Measurements from ENCODE around the gene ATG13. TPM values are rescaled to one million over a fixed set of nuclear protein-coding genes. Genes with fewer than 3 reads are reported as not detected.
"Not testable (repeated sequence)": the region's sequence is repeated elsewhere in the genome, so short reads cannot be mapped to it uniquely, and the experiment has no call there.

The ATG13 gene
- total RNA-seq, 2 experiments from 2014 or later = 95.7 to 102 TPM

DNA sequence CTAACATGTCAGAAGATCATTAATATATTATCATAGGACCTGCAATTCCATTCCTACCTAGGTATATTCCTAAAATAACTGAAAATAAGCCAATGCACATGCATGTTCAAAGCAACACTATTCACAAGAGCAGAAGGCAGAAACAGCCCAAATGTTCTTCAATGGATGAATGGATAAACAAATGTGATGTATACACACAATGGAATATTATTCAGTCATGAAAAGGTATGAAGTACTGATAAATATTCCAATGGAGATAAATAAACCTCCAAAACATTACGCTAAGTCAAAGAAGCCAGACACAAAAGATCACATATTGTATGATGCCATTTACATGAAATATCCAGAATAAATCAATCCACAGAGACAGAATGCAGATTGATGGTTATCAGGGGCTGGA lies 40.3 kb upstream of the ATG13 start:
- no peaks in the 10 kb centered on the region for H3K9me3 ChIP-seq (ENCODE audit: control insufficient read depth in 1 of 2, insufficient read depth in 1 of 2, low read length in 2 of 2)
- ATAC-seq (ENCODE audit: poor library complexity) (no peak), DNase-seq (no peak)
- ChIA-PET CTCF (no interaction called here), POLR2A (no interaction called here)
- H3K27me3 Mint-ChIP-seq = no peaks in the 10 kb centered on the region
- peaks cover 47% of the 10 kb centered on the region for H3K4me1 Mint-ChIP-seq (ENCODE audit: low read depth)
- no peaks in the 10 kb centered on the region for H3K27me3 ChIP-seq (ENCODE audit: control insufficient read depth in 1 of 2, insufficient read depth in 2 of 2, low read length in 2 of 2)
- intact Hi-C loops (cut with DNase I, micrococcal nuclease) = no loop called here
- no peak overlapping the region for H3K4me3 ChIP-seq (ENCODE audit: low read length)
- H3K27ac ChIP-seq (ENCODE audit: low read depth in 1 of 2, low read length in 2 of 2) = no peak overlapping the region
- no peak for TF ChIP-seq CTCF (IDR thresholded peaks at IDR 0.05)
- no peak overlapping the region for H3K4me3 Mint-ChIP-seq
- H3K27ac Mint-ChIP-seq = no peak overlapping the region
- H3K36me3 Mint-ChIP-seq (ENCODE audit: low read depth) = peaks cover 44% of the 10 kb centered on the region
- no peaks in the 10 kb centered on the region for H3K36me3 ChIP-seq (ENCODE audit: insufficient read depth, low read length)
- H3K4me1 ChIP-seq (ENCODE audit: insufficient read depth, low read length) = peaks cover 3% of the 10 kb centered on the region
- peaks cover 4% of the 10 kb centered on the region for H3K9me3 Mint-ChIP-seq

DNA sequence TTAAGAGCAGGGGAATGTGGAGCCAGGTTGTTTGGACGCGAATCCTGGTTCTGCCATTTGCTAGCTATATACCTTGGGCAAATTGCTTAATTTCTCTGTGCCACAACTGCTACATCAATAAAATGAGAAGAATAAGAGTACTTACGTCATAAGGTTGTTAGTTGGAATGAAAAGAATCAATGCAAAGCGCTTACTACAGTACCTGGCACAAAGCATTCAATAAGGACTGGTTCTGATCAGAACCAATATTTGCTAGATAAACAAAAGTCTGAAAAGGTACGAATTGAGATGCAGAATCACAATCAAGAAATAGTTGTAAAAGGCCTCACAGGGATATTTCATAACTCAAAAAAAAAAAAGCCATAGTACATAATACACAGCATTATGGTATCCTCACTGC lies 34.8 kb upstream of the ATG13 start:
- H3K27ac ChIP-seq (ENCODE audit: low read depth in 1 of 2, low read length in 2 of 2) = no peak overlapping the region
- H3K4me1 ChIP-seq (ENCODE audit: insufficient read depth, low read length) = peaks cover 3% of the 10 kb centered on the region
- intact Hi-C loops (cut with DNase I, micrococcal nuclease) = no loop called here
- H3K27me3 ChIP-seq (ENCODE audit: control insufficient read depth in 1 of 2, insufficient read depth in 2 of 2, low read length in 2 of 2) = no peaks in the 10 kb centered on the region
- no peaks in the 10 kb centered on the region for H3K9me3 ChIP-seq (ENCODE audit: control insufficient read depth in 1 of 2, insufficient read depth in 1 of 2, low read length in 2 of 2)
- ChIA-PET CTCF (no interaction called here), POLR2A (no interaction called here)
- H3K36me3 Mint-ChIP-seq (ENCODE audit: low read depth) = peaks cover 35% of the 10 kb centered on the region
- no peak overlapping the region for H3K4me3 ChIP-seq (ENCODE audit: low read length)
- no peak for DNase-seq
- H3K4me1 Mint-ChIP-seq (ENCODE audit: low read depth) = peaks cover 42% of the 10 kb centered on the region
- peaks cover 4% of the 10 kb centered on the region for H3K36me3 ChIP-seq (ENCODE audit: insufficient read depth, low read length)
- H3K9me3 Mint-ChIP-seq = no peaks in the 10 kb centered on the region
- no peak for ATAC-seq (ENCODE audit: poor library complexity)
- no peak overlapping the region for H3K4me3 Mint-ChIP-seq
- H3K27ac Mint-ChIP-seq = no peak overlapping the region
- no peak for TF ChIP-seq CTCF (IDR thresholded peaks at IDR 0.05)
- H3K27me3 Mint-ChIP-seq = no peaks in the 10 kb centered on the region

GRCh38 chr11:46583513-46583912 lies 33.8 kb upstream of the ATG13 start:
- H3K9me3 ChIP-seq (ENCODE audit: control insufficient read depth in 1 of 2, insufficient read depth in 1 of 2, low read length in 2 of 2); DNase-seq; H3K27ac ChIP-seq (ENCODE audit: low read depth in 1 of 2, low read length in 2 of 2); intact Hi-C loops (cut with DNase I, micrococcal nuclease); H3K27me3 ChIP-seq (ENCODE audit: control insufficient read depth in 1 of 2, insufficient read depth in 2 of 2, low read length in 2 of 2); H3K4me3 Mint-ChIP-seq; H3K36me3 ChIP-seq (ENCODE audit: insufficient read depth, low read length); H3K27me3 Mint-ChIP-seq; POLR2A ChIA-PET; CTCF ChIA-PET; H3K4me3 ChIP-seq (ENCODE audit: low read length); ATAC-seq (ENCODE audit: poor library complexity); H3K9me3 Mint-ChIP-seq; H3K27ac Mint-ChIP-seq; H3K4me1 ChIP-seq (ENCODE audit: insufficient read depth, low read length): not testable (repeated sequence)
- Mint-ChIP-seq H3K4me1 (ENCODE audit: low read depth) (peaks cover 48% of the 10 kb centered on the region), H3K36me3 (ENCODE audit: low read depth) (peaks cover 40% of the 10 kb centered on the region)

DNA sequence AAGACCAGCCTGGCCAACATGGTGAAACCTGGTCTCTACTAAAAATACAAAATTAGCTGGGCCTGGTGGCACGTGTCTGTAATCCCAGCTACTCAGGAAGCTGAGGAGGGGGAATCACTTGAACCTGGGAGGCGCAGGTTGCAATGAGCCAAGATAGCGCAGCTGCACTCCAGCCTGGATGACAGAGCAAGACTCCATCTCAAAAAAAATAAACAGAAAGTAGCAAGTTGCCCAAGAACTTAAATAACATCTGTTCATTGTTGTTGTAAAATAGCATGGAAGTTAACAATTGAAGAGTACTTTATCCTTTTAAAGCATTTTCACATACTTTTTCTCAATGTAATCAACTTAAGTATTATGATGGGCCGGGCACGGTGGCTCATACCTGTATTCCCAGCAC lies 29.2 kb upstream of the ATG13 start:
- CTCF ChIA-PET = no interaction called here
- intact Hi-C loops (cut with DNase I, micrococcal nuclease) = no loop called here
- POLR2A ChIA-PET = interaction anchor here (0.7 kb wide), 1 partner anchor 18 kb away, joined by 4 read pairs; no protein-coding TSS in a partner anchor
- Histone ChIP-seq H3K4me1 (ENCODE audit: insufficient read depth, low read length) (peaks cover 30% of the 10 kb centered on the region), H3K27ac (ENCODE audit: low read depth in 1 of 2, low read length in 2 of 2) (no peak overlapping the region), H3K36me3 (ENCODE audit: insufficient read depth, low read length) (peaks cover 7% of the 10 kb centered on the region), H3K4me3 (ENCODE audit: low read length) (no peak overlapping the region), H3K9me3 (ENCODE audit: control insufficient read depth in 1 of 2, insufficient read depth in 1 of 2, low read length in 2 of 2) (no peaks in the 10 kb centered on the region), H3K27me3 (ENCODE audit: control insufficient read depth in 1 of 2, insufficient read depth in 2 of 2, low read length in 2 of 2) (no peaks in the 10 kb centered on the region)
- Mint-ChIP-seq H3K9me3 (no peaks in the 10 kb centered on the region), H3K27me3 (no peaks in the 10 kb centered on the region), H3K36me3 (ENCODE audit: low read depth) (peaks cover 37% of the 10 kb centered on the region), H3K27ac (no peak overlapping the region), H3K4me3 (no peak overlapping the region), H3K4me1 (ENCODE audit: low read depth) (peaks cover 53% of the 10 kb centered on the region)
- DNase-seq = no peak
- TF ChIP-seq CTCF (IDR thresholded peaks at IDR 0.05) = no peak
- no peak for ATAC-seq (ENCODE audit: poor library complexity)

Data from CD4-positive, alpha-beta T cell (primary cell).